ENCODE data around the gene CYP4V2.

Gene CYP4V2

DNA sequence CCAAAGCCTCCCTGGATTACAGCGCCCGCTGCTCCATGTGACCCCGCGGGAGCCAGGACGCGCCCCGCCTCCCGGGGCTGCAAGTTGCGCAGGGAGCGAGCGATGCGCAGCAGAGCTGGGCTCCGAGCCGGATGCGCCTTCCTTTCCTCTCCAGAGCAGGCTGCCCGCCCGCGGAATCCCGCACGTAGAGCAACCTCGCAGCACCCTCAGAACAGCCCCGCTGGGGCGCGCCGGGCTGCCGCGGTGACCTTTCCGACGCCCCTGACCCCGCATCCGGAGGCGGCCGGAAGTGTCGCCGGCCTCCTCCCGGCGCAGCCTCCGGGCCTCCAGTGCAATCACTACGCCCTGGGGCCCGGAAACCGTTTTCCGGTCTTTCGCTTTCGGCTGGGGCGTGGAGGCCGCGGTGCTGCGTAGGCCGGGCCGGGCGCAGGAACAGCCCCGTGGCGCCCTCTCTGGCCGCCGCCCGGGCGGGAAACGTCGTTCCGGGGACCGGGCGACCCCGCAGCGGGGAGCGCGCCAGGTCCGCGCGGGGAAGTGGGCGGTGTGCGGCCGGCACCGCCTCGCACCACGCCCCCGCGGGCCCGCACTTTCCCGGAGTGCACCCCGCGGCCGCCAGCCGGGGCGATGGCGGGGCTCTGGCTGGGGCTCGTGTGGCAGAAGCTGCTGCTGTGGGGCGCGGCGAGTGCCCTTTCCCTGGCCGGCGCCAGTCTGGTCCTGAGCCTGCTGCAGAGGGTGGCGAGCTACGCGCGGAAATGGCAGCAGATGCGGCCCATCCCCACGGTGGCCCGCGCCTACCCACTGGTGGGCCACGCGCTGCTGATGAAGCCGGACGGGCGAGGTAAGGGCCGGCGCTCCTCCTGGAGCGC lies at the start of gene CYP4V2:
CYP4V2 (plus strand) TSS at position 368 of the 866 bp plus-strand sequence; CDS start at position 625, 257 bp downstream.
- DNase-seq: peak; percentile 53 to 69

DNA sequence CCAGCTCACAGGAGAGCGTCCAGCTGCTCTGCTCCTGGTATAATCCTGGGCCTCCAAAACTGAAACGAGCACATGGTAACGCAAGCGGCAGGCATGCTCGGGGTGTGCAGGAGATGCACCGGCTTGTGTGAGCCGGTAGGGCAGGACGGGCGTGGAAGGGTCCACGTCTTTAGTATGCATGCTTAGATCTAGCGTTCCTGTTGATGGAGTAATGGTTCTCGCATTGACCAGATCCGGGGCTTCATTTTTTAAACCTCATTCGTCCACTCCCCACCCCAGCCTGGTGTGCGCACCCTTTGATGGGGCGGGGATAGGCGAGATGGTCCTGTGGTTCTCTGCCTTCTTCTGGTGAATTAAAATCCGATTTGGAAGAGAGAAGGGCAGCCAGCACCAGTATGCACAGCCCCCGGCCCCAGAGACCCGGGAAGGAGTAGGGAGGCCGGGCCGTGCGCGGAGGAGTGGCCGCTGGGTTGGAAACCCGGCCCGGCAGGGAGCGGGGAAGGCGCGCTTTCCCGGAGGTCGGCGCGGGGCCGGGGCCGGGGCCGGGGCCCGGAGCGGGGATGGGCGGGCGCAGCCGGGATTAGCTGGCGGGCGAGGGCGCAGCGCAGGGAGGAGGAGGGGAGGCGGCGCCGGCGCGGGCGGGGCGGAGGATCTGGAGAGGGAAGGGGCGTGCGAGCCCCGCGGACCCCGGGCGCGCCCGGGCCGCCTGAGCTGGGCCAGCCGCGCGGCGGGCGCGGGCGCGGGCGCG lies 47.0 kb upstream of the CYP4V2 start:
- DNase-seq: no peak

DNA sequence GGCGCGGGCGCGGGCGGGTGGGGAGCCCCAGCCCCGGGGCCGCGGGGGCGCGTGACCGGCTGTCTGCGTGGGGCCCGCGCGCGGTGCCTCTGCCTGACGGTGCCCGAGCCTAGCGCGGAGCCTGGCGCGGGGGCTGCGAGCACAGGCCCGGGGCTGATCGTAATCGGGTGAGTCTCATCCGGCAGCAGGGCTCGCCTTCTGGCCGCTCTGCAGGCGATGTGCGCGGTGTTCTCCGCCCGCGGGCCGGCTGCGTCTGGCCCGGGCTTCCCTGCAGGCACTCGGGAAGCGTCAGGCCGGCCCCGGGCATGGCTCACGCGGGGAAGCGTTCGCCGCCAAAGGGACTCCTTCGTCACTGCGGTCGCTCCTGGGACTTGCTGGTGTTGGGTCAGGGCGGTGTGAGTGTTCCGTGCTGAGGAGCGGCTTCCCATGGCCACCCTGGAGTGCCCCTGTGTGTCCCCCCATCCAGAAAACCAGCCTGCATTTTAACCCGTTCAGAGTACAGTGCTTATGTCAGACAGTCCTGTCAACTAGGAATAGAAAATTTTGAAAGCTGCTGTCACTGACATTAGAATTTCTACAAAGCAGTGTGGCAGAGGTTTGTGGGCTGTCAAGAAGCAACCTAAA lies 46.3 kb upstream of the CYP4V2 start:
- DNase-seq: no peak

DNA sequence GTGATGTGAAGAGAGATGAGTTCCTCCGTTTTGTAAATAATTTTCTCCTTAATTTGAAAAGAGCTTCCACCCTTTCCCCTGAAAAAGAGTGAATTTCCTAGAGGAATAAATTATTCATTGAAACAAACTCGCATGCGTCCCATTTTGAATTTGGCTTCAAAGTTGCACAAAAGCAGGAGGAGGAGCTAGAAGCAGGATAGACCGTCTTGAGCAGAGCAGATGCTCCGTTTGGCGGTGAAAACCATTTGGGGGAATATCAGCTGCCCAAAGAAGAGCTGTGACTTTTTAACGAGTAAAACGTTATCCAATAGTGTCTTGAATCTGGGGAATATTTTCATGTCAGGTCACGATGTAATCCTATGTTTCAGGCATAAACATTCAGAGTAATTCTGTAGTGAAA lies 44.9 kb upstream of the CYP4V2 start:
- DNase-seq: no peak

DNA sequence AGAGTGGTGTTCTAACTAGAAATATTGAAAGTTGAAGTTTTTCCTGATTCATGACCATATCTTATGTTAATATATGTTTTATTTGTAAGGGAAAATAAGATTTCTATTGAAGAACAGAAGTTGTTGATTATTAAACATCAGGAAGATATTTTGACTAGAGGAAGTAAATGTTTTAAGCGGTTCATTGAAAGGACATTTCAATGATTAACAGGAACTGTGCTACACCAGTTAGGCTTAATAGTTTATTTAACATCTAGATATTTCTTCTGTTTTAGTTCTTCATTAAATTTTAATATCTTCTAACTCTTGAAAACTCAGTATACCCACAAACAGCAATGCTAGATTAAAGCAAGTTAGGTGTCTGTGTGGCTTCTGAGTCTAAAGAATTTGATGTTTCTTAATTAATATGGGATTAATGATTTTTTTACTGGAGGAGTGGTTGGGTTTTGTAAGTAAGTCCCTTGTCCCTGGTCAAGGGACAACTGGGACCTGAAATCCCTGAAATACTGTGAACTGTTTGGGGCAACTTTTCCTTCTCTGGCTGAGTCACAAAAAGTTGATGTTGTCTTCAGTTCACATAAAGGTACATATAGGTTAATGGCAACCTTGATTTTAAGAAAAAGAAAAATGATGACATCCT lies 42.9 kb upstream of the CYP4V2 start:
- DNase-seq: no peak

DNA sequence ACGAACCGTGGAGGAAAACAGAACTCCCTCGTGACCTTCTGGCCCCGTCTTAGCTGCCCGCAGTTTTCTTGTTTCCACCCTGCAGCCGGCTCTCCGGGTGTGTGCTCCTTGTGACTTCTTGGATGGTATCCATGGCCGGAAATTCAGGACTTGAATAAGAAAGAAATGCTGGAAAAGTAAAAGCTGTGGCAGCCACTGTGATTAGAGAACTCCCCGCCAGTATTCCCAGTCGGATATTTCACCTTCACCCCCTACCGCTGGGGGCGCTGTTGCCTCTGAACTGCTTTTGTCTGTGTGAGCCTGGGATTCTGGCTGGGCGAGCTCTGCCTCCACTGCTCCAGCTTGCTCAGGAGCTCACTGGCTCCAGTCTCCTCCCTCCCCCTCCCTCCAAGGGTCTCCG lies 41.5 kb upstream of the CYP4V2 start:
- no peak for DNase-seq

DNA sequence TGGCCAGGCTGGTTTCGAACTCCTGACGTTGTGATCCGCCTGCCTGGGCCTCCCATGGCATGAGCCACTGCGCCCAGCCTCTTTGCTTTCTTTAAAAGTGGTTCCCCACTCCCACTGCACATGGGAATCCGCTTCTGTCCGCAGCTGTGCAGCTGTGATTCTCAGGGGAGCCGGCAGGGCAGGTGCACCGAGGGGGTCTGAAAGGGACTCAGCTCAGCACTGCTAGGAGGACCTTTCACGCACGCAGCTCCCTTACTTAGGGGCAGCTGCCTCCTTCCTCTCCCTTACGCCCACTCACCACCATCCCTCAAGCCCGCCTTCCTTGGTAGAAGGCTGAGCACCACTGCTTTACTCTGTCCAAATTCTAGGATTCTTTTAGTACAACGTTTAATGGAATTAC lies 40.4 kb upstream of the CYP4V2 start:
- no peak for DNase-seq

DNA sequence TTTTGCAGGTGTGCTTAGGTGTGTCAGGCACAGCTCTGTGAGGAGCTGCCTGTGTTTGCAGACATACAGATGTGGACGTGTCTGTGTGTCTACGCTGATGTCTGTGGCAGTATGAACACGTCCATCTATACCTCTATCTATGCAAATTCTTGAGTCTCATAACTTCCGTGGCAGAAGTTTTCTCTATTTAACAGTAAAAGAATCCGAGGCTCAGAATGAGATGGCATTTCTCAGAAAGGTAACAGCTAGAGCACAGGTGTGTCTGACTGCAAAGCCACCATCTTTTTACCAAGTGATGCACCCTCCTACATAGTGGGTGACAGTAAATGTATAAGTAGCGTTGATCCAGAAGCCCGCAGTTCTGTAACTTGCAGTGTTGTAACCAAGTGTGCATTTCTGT lies 39.9 kb upstream of the CYP4V2 start:
- no peak for DNase-seq

DNA sequence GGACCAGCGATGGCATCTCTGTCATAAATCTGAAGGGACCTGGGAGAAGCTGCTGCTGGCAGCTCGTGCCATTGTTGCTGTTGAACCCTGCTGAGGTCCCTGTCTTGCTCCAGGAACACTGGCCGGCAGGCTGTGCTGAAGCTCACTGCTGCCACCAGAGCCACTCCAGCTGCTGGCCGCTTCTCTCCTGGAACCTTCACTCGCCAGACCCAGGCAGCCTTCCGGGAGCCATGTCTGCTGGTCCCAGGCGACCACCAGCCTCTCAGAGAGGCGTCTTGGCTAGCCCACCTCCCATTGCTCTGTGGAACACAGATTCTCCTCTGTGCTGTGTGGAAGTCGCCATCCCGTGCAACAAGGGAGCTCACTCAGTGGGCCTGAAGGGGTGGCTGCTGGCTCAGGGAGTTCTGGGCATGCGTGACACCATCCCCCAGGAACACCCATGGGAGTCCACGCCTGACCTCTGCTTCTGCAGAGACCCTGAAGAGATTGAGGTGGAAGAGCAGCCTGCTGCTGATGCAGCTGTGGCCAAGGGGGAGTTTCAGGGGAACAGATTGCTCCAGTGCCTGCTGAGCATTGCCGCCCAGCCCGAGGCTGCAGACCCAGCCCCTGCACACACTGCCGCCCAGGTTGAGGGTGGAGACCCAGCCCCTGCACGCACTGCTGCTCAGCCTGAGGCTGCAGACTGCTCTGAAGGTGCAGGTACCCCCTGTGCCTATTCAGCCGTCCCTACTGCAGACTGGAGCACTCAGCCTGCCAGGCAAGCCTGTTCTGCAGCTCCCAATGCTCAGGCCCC lies 33.1 kb upstream of the CYP4V2 start:
- no peak for DNase-seq

DNA sequence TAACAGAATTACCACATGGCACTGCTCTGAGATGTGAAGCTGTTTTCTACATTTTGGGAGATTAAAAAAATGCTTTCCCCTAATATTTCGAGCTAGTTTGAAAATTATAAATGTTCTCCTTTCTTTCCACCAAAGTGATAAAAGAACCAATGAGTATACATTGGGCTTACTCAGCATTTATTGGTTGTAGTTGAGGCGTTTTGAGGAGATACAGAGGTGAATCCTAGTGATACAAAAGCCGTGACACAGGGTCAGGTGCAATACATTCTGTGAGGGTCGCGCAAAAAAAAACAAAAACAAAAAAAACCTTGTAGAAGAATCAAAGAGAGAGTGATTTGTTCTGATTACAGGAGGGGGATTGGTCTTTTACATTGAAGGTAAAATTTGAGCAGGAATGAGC lies 32.4 kb upstream of the CYP4V2 start:
- DNase-seq: no peak

DNA sequence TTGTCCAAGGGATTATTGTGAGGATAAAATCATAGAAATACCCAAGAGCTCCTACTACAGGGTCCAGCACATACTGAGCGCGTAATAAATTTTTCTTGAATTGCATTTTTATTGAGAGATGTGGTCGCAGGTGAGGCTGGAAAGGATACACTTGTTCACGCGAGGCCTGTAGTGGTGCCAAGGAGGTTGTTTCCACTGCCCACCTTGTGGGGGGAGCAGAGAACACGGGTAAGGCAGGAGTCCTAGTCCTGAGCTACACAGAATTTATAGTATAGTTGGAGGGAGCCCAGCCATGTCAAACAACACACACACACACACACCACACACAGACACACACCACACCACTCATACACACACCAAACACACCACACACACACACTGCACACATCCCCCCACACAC lies 31.8 kb upstream of the CYP4V2 start:
- no peak for DNase-seq

DNA sequence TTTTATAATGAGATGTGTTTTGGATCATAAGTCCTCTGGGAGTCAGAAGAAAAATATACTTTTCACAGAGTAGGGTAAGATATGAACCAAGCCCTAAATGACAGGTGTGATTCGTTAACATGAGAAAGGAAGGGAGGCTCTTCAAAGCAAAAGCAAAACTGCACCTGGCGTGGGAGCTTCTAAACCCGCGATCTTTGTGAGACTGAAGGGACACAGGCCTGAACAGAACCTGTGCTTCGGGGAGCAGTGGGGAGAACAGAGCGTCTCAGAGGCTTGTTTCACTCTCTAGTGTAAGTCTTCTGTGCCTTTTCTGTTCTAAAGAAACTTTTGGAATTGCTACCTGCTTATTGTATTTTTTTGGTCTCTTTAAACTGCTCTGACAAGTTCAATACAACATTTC lies 30.2 kb upstream of the CYP4V2 start:
- peak in 1 of 2 experiments; percentile 1 for DNase-seq

DNA sequence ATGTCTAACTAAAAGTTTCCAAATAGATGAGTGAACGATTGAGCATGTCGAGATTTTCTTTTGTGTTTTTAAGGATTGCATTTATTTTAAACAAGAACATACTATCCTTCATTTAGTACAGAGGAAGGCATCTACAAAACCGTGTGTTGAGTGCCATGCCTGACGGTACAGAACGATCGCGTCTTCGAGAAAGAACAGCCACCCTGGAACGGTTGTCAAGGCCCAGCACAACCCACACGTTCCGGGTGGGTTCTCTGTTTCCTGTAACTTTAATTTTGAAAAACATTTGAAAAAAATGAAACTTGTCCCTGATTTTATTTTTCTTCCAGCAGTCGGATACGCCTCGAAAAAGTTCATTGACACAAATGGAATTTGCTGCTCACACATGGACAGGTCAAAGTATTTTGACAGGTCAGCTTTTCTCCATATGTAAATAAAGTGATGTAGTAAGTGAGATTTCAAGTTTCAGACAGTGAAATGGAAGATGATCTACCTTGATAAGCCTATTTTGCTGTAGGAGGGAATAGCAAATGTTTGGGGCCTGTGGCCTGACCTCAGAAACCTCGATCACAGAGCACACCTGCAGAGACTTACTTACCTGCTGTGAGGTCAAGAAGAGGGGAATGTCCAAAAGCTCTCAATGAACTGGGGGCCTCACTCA lies 24.4 kb upstream of the CYP4V2 start:
- no peak for DNase-seq

DNA sequence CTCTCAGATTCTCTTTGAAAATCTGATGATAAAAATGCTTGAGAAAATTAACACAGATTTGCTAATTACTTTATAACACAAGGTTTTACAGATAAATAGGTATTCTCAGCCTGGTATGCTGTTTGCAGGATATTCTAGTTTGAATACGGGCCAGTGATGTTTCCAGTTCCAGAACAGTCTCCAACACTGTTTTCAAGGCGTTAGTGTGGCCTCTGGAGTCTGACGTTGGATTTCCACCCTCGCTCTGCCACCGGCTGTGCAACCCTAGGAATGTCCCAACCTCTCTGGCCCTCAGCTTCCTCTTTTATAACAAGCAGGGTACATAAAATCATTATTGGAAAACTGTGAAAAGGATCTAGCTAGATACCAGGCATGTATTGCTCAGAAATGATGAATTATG lies 23.8 kb upstream of the CYP4V2 start:
- no peak for DNase-seq

DNA sequence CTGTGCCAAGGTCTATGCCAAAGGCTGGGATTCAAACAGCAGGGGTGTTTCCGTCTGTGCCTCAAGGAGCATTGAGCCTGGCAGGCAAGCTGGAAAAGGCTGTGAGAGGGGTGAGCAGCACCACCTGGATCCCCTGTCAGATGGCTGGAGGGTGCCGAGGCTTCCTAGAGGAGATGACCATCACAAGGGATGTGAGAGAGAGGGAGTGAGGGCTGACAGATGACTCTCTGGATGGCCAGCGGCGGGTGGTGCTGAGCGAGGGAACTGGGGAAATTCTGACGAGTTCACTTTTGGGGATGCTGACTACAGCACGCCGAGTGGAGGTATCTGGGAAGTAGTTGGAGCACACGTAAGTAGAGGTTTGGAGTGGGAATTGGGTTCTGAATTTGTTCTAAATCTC lies 22.6 kb upstream of the CYP4V2 start:
- no peak for DNase-seq

DNA sequence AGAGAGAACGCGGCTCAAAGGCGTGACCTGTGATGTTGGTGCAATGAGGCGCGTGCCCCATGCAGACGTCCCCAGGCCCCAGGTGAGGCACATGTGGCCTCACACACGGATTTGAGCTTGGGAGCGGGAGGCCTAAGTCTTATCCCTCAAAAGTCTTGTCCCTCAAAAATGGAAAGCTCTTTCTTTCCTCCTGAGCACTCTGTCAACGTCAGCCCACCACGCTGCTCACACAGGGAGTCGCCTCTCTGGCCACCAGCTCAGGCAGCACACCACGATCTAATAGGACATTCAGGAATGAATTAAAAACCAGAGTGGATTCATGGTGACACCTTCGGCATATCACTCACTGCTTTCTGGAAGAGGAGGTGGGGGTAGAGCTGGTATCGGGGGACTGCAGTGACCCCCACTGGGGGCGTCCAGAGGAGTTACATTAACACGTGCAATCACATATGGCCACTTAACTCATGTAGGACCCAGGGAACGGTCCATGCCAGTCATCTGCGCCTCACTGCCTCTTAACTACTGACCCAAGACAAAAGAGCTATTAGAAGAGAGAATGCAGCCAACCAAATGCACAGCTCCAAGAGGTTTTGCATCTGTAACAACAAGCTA lies 21.9 kb upstream of the CYP4V2 start:
- no peak for DNase-seq

DNA sequence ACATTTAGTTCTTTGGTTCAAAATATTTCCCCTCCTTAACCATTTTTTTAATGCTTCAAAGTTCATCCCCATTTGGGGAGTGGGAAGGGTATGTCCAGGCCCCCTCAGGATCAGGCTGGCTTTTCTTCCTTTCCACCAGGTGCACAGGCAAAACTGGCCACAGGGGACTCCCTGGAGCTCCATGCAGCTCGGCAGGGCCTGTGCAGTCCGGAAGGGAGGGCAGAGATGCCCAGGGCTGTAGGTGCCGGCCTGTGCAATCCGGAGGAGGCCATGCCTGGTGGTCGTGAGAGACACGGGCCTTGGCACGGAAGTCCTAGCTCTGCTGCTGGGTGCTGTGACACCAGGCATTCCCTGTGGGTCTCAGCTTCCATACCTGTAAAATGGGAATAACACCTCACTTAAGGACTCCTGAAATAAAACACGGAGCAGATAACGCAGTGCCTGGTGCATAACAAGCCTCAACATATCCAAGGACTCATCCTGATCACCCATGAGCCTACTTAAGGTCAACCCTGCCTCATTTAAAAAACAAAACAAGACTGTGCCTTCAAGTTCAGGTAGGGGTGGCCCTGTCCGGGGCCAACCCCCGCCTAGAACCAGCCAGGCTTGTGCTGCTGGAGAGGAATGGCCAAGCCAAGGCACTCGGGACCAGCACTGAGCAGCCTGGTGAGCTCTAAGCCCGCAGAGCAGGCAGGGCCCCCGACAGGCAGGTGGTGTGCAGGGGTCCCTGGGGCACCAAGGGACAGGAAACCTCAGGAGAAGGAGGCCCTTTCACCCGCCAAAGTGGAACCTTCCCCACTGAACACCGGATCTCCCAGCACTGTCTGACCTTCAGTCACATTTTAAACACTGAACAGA lies 21.2 kb upstream of the CYP4V2 start:
- DNase-seq: no peak

DNA sequence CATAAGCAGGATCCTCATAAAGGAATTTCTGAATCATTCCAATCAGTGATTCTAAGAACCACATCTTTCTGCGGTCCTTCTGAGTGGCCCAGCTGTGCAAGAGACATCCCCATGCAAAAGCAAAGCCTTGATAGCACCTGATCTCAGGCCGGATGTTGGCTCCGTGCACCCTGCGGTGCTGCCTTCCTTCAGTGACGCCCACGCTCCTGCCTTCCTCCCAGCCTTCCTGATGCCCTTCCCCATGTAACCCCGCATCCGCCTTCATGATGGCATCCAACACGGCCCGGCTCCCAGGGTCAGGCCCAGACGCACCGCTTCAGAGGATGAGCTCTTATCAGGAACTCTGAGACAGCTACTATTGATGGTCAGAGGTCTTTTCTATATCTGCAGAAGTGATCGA lies 20.4 kb upstream of the CYP4V2 start:
- no peak for DNase-seq

DNA sequence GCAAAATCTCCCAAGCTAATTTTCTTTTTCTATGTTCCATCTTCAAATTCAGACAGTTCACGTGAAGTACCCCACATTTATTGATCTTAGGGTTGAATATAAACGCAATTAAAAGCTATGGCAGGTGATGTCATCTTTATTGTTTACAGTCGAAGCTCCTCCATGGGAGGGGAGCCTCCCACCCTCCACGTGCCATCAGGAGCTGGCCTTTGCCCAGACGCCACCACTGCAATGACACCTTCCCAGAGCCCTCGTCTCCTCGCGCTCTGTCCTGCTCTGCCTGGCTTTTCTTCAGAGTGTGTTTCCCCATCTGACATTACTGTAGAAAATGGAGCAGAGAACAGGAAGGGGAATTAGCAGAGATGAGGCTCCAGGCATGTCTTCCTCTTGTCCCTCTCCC lies 18.8 kb upstream of the CYP4V2 start:
- DNase-seq: no peak

DNA sequence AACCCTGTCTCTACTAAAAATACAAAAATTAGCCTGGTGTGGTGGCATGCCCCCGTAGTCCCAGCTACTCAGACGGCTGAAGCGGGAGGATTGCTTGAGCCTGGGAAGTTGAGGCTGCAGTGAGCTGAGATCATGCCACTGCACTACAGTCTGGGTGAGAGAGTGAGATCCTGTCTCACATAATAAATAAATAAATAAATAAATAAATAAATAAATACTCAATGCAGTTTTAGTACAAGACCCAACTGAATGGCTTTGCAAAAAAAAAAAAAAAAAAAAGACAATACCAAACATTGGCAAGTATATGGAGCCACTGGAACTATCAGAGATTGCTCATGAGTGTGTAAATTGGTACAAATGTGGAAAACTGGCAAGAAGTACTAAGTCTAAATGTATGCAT lies 3.3 kb upstream of the CYP4V2 start:
- no peak for DNase-seq

DNA sequence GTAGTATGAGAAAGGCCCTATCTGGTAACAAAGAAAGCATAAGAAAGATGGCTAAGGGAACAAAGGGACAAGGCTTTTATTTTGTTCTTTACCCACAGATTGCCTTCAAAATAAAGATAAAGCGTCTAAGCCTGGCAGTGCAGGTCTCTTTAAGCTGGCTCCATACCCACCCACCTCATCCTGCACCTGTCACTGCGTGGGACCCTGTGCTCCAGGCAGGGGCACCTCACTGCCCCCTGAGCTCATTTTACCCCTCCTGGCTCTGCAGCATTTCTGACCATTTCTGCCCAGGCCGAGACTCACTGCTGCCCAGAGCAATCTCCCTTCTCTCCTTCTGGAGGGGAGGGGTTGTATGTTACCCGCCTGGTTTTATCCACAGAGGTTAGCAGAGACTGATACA lies 1.7 kb upstream of the CYP4V2 start:
- no peak for DNase-seq

All from NCI-H2081 (cell line).